HepG2 (cell line): ENCODE data around the gene FGD3. TPM values are rescaled to one million over a fixed set of nuclear protein-coding genes. Genes with fewer than 3 reads are reported as not detected.

ENCODE experiments used
- ATAC-seq: fragments of 200-7000 bp; cut with Tn5 transposase; 3 replicates; pipeline ENCODE4 v1.9.1; 2020; ENCODE audit warnings: mild to moderate bottlenecking, moderate library complexity
- BruUV-seq: library from RNA; stranded (reverse); fragments of 400-500 nt; replicated peaks from 2 replicates; lab custom pipeline; 2021; lab: Mats Ljungman, UMichigan
- CTCF ChIA-PET: fragments of 300-600 bp; formaldehyde crosslinking; extraction: SDS; loops from one replicate; lab custom pipeline; 2021; ENCODE audit warnings: low total read pairs, inconsistent platforms, low intra/inter-chr PET ratio; lab: Yijun Ruan, JAX
- POLR2A ChIA-PET: fragments of 350-600 bp; sonication (Branson Sonifier 250); formaldehyde crosslinking; loops from one replicate; lab custom pipeline; 2020; ENCODE audit warnings: antibody characterized with exemption, inconsistent platforms; lab: Yijun Ruan, JAX
- DNase-seq: peaks from one replicate; pipeline ENCODE4 v3.0.0-alpha.2; 2015; ENCODE audit warnings: low spot score
- FAIRE-seq: peaks from 3 replicates; lab custom pipeline; 2011; peaks lifted over from hg19 to GRCh38; lab: Jason Lieb, UNC
- H2AFZ ChIP-seq: one replicate; pipeline ENCODE4 v1.6.1; 2011; ENCODE audit warnings: low read length, inconsistent platforms
- H3K27ac ChIP-seq: fragments of 300-600 bp; 3 replicates; pipeline ENCODE4 v1.8.0; 2011; ENCODE audit warnings: mixed run types, mild to moderate bottlenecking, mixed read lengths, low read length, inconsistent platforms; ENCODE audit not compliant: insufficient read depth; ENCODE audit errors: extremely low read length
- H3K27me3 ChIP-seq, 2 experiments: fragments of 200-600 bp in 1 of 2; 2 replicates in 1 of 2; 3 replicates in 1 of 2; pipeline versions ENCODE4 v1.6.0 to v1.8.0; 2011; ENCODE audit warnings: low read length in 2 of 2, mild to moderate bottlenecking in 2 of 2, moderate library complexity in 2 of 2, inconsistent platforms in 1 of 2; ENCODE audit not compliant: insufficient read depth in 2 of 2, control insufficient read depth in 1 of 2
- H3K36me3 ChIP-seq, 2 experiments: fragments of 200-600 bp in 1 of 2; replicated peaks in 1 of 2; 2 replicates in 1 of 2; 3 replicates in 1 of 2; pipeline versions ENCODE4 v1.5.1 to v1.8.0; 2011; ENCODE audit warnings: low read length in 2 of 2, inconsistent platforms in 1 of 2; ENCODE audit not compliant: insufficient read depth in 2 of 2, control insufficient read depth in 1 of 2
- H3K4me1 ChIP-seq: 2 replicates; pipeline ENCODE4 v1.5.1; 2012; ENCODE audit warnings: low read length, inconsistent platforms; ENCODE audit not compliant: insufficient read depth
- H3K4me2 ChIP-seq: 2 replicates; pipeline ENCODE4 v1.6.0; 2011; ENCODE audit warnings: low read depth, low read length, inconsistent platforms
- H3K4me3 ChIP-seq, 3 experiments: fragments of 200-600 bp in 1 of 3; sonication (generic), shearing (Covaris generic) in 1 of 3; replicated peaks in 1 of 3; 2 replicates each; pipeline ENCODE4 v1.5.1; 2011 to 2016; ENCODE audit warnings: low read length in 3 of 3, inconsistent platforms in 2 of 3, low read depth in 2 of 3, mild to moderate bottlenecking in 2 of 3, control low read depth in 1 of 3, mixed read lengths in 1 of 3; ENCODE audit not compliant: insufficient read depth in 1 of 3
- H3K79me2 ChIP-seq: one replicate; pipeline ENCODE4 v1.6.1; 2011; ENCODE audit warnings: low read length, inconsistent platforms; ENCODE audit not compliant: insufficient read depth
- H3K9ac ChIP-seq: 2 replicates; pipeline ENCODE4 v1.6.0; 2011; ENCODE audit warnings: mild to moderate bottlenecking, low read depth, low read length, inconsistent platforms; ENCODE audit not compliant: insufficient read depth
- H3K9me3 ChIP-seq: 2 replicates; pipeline ENCODE4 v1.5.1; 2012; ENCODE audit warnings: mild to moderate bottlenecking, low read length
- H4K20me1 ChIP-seq: 2 replicates; pipeline ENCODE4 v1.6.0; 2011; ENCODE audit warnings: inconsistent platforms, mild to moderate bottlenecking, low read length, moderate library complexity; ENCODE audit not compliant: insufficient read depth
- CCDC6 ChIP-seq: sonication (generic); formaldehyde crosslinking; IDR thresholded peaks from 2 replicates; pipeline ENCODE4 v1.8.1; 2022; ENCODE audit warnings: mild to moderate bottlenecking, missing genetic modification reagents, moderate library complexity
- NFE2L1 ChIP-seq: sonication (generic); formaldehyde crosslinking; IDR thresholded peaks from 2 replicates; pipeline ENCODE4 v1.4.0; 2020; ENCODE audit warnings: missing genetic modification reagents, mild to moderate bottlenecking, borderline replicate concordance
- ZBTB3 ChIP-seq: sonication (generic); formaldehyde crosslinking; IDR thresholded peaks from 2 replicates; pipeline ENCODE4 v1.4.0; 2020; ENCODE audit warnings: low read depth, mild to moderate bottlenecking, moderate library complexity, missing genetic modification reagents, borderline replicate concordance
- ZNF430 ChIP-seq: sonication (generic); formaldehyde crosslinking; IDR thresholded peaks from 2 replicates; pipeline ENCODE4 v1.9.0; 2021; ENCODE audit warnings: mild to moderate bottlenecking, missing genetic modification reagents
- ZNF777 ChIP-seq: sonication (generic); formaldehyde crosslinking; IDR thresholded peaks from 2 replicates; pipeline ENCODE4 v1.4.0; 2020; ENCODE audit warnings: missing genetic modification reagents
- WGBS: methylation state at CpG from one replicate; pipeline ENCODE4 v1.1.6; 2017; ENCODE audit warnings: low lambda C conversion rate; 5-methylcytosine and 5-hydroxymethylcytosine counted together
- in situ Hi-C: cut with HindIII; loops from 2 replicates; pipeline ENCODE4 v1.10.0; 2017; ENCODE audit warnings: low pct_unique_long_range_greater_than_20kb; ENCODE audit not compliant: extremely low pct_ligation_motif_present
- intact Hi-C: fragments of 100-400 bp; cut with micrococcal nuclease; formaldehyde crosslinking; loops from one replicate; pipeline ENCODE4 v1.10.0; 2022; ENCODE audit not compliant: unreplicated experiment
- polyA plus RNA-seq, 8 experiments: library from polyadenylated mRNA; depleted of rRNA in 3 of 8; stranded (reverse) in 7 of 8; unstranded in 1 of 8; fragments of >200 nt; fragmentation: Illumina TruSeq in 4 of 8; extraction: Trizol in 4 of 8; gene quantifications; 2 replicates each; pipeline versions ENCODE4 v1.2.1 to v1.2.3, GENCODE V29; 2011 to 2016; ENCODE audit warnings: low read depth in 4 of 8, missing spikeins in 1 of 8, mixed read lengths in 1 of 8; ENCODE audit not compliant: insufficient read depth in 1 of 8
- total RNA-seq, 5 experiments: library from RNA; depleted of rRNA; stranded (reverse); fragments of >200 nt; fragmentation: Illumina TruSeq; extraction: Trizol; gene quantifications; 2 replicates each; pipeline ENCODE4 v1.2.3, GENCODE V29; 2016; ENCODE audit warnings: low read depth in 1 of 5
- TF ChIP-seq, protein P1 (sequence below): sonication (generic); formaldehyde crosslinking; conservative IDR thresholded peaks from 2 replicates; pipeline ENCODE4 v1.4.0; 2020; ENCODE audit warnings: missing genetic modification reagents
- TF ChIP-seq, protein P2 (sequence below): sonication (generic); formaldehyde crosslinking; IDR thresholded peaks from 2 replicates; pipeline ENCODE4 v1.4.0; 2020; ENCODE audit warnings: missing genetic modification reagents, mild to moderate bottlenecking, borderline replicate concordance
- TF ChIP-seq, protein P3 (sequence below): sonication (generic); formaldehyde crosslinking; IDR thresholded peaks from 2 replicates; pipeline ENCODE4 v1.8.1; 2023; ENCODE audit warnings: mild to moderate bottlenecking, missing genetic modification reagents

Gene FGD3
- total and polyA plus RNA-seq, 2 of the 13 experiments (the other 11 are each of a cell fraction or from before 2014, with no cell fraction given): 0.53 to 1.1 TPM

DNA sequence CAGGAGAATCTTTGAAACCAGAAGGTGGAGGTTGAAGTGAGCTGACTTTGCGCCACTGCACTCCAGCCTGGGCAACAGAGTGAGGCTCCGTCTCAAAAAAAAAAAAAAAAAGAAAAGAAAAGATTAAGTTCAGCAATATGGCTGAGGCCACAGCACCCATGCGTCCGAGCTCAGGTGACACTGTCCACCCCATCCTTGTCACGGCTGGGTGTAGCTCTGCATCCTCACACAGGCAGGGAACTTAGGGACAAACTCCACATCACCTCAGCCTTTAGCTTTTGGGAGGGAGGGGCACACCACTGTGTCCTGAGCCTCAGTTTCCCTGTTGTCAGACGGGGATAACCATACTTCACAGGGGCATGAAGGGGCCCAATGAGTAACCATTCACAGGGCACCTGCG, 15.5 kb downstream of the FGD3 start:
- no peaks in the 10 kb centered on the region for H3K79me2 ChIP-seq
- H4K20me1 ChIP-seq: no peaks in the 10 kb centered on the region
- no peak overlapping the region for H3K4me2 ChIP-seq
- intact Hi-C loops: no loop called here
- H3K36me3 ChIP-seq: no peaks in the 10 kb centered on the region
- no peak overlapping the region for H2AFZ ChIP-seq
- TF ChIP-seq ZBTB3 (CRISPR knock-in tag) (no peak), NFE2L1 (CRISPR knock-in tag) (no peak), ZNF430 (CRISPR knock-in tag) (no peak), ZNF777 (CRISPR knock-in tag) (no peak), CCDC6 (CRISPR knock-in tag) (no peak)
- TF ChIP-seq, protein P1, sequence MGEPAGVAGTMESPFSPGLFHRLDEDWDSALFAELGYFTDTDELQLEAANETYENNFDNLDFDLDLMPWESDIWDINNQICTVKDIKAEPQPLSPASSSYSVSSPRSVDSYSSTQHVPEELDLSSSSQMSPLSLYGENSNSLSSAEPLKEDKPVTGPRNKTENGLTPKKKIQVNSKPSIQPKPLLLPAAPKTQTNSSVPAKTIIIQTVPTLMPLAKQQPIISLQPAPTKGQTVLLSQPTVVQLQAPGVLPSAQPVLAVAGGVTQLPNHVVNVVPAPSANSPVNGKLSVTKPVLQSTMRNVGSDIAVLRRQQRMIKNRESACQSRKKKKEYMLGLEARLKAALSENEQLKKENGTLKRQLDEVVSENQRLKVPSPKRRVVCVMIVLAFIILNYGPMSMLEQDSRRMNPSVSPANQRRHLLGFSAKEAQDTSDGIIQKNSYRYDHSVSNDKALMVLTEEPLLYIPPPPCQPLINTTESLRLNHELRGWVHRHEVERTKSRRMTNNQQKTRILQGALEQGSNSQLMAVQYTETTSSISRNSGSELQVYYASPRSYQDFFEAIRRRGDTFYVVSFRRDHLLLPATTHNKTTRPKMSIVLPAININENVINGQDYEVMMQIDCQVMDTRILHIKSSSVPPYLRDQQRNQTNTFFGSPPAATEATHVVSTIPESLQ: no peak
- TF ChIP-seq, protein P2, sequence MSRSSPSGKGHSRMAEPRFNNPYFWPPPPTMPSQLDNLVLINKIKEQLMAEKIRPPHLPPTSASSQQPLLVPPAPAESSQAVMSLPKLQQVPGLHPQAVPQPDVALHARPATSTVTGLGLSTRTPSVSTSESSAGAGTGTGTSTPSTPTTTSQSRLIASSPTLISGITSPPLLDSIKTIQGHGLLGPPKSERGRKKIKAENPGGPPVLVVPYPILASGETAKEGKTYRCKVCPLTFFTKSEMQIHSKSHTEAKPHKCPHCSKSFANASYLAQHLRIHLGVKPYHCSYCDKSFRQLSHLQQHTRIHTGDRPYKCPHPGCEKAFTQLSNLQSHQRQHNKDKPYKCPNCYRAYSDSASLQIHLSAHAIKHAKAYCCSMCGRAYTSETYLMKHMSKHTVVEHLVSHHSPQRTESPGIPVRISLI: no peak
- TF ChIP-seq, protein P3, sequence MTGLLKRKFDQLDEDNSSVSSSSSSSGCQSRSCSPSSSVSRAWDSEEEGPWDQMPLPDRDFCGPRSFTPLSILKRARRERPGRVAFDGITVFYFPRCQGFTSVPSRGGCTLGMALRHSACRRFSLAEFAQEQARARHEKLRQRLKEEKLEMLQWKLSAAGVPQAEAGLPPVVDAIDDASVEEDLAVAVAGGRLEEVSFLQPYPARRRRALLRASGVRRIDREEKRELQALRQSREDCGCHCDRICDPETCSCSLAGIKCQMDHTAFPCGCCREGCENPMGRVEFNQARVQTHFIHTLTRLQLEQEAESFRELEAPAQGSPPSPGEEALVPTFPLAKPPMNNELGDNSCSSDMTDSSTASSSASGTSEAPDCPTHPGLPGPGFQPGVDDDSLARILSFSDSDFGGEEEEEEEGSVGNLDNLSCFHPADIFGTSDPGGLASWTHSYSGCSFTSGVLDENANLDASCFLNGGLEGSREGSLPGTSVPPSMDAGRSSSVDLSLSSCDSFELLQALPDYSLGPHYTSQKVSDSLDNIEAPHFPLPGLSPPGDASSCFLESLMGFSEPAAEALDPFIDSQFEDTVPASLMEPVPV (CRISPR knock-in tag): no peak
- H3K4me3 ChIP-seq: no peak overlapping the region
- in situ Hi-C loops: no loop called here
- no TSS peak for BruUV-seq
- CTCF ChIA-PET: no interaction called here
- POLR2A ChIA-PET: no interaction called here
- DNase-seq (no peak), FAIRE-seq (no peak), ATAC-seq (no peak)
- no peaks in the 10 kb centered on the region for H3K9me3 ChIP-seq
- WGBS: 68% methylated on average over 7 of the region's 7 CpGs
- H3K4me1 ChIP-seq: peaks cover 34% of the 10 kb centered on the region
- H3K27ac ChIP-seq: no peak overlapping the region
- H3K9ac ChIP-seq: no peak overlapping the region
- 0 out of 5 replicates have a peak, but pooled peaks cover 0 to 1% of the 10 kb centered on the region in 2 experiments for H3K27me3 ChIP-seq
